Right lobe of liver (tissue), 6 donors: ENCODE results near the gene PCID2. TPM values are rescaled to one million over a fixed set of nuclear protein-coding genes. Genes with fewer than 3 reads are reported as not detected.
A peak's percentile ranks its signal among the peaks of the same experiment; 100 is the strongest.

Source experiments
- ATAC-seq, 4 donors: fragments of 200-7000 bp; cut with Tn5 transposase; one replicate each; pipeline ENCODE4 v1.9.1; 2020; ENCODE audit warnings: mild to moderate bottlenecking in 4 of 4, moderate library complexity in 4 of 4
- DNase-seq, 3 donors: peaks; one replicate each; pipeline ENCODE4 v3.0.0-alpha.2; 2020
- H3K27ac ChIP-seq, 3 donors: fragments of 200-600 bp; one replicate each; pipeline ENCODE4 v1.8.0; 2022
- H3K27me3 ChIP-seq, 2 donors: fragments of 200-600 bp; one replicate each; pipeline ENCODE4 v1.8.0; 2022
- H3K36me3 ChIP-seq, 4 donors: fragments of 200-600 bp; sonication (generic) in 1 of 4; one replicate each; pipeline versions ENCODE4 v1.5.1 to v1.8.0; 2017 to 2022; ENCODE audit warnings: control low read depth in 1 of 4
- H3K4me1 ChIP-seq, 4 donors: fragments of 200-600 bp; sonication (generic) in 1 of 4; one replicate each; pipeline versions ENCODE4 v1.5.1 to v1.8.0; 2017 to 2022; ENCODE audit warnings: control low read depth in 1 of 4
- H3K4me3 ChIP-seq, 3 donors: fragments of 200-600 bp; one replicate each; pipeline ENCODE4 v1.8.0; 2022
- H3K9me3 ChIP-seq, 4 donors: fragments of 200-600 bp; sonication (generic) in 1 of 4; one replicate each; pipeline versions ENCODE4 v1.5.1 to v1.8.0; 2017 to 2022; ENCODE audit warnings: control low read depth in 1 of 4
- POLR2A ChIP-seq: fragments of 450-650 bp; IDR thresholded peaks from one replicate; pipeline ENCODE4 v1.6.1; 2017; ENCODE audit warnings: antibody characterized with exemption, mild to moderate bottlenecking
- WGBS: methylation state at CpG from one replicate; pipeline ENCODE4 v1.1.6; 2018; ENCODE audit warnings: low coverage, low lambda C conversion rate; ENCODE audit not compliant: insufficient coverage; ENCODE audit errors: missing lambda C conversion rate; 5-methylcytosine and 5-hydroxymethylcytosine counted together
- intact Hi-C, 2 donors: fragments of 100-400 bp; cut with DNase I; formaldehyde crosslinking; loops; one replicate each; pipeline versions ENCODE4 v1.11.2 to v1.14.1; 2022
- total RNA-seq, 6 experiments: library from RNA; depleted of rRNA in 2 of 6; stranded (reverse); fragments of >200 nt in 2 of 6; fragmentation: NEBNext Ultra II Directional in 3 of 6; extraction: Animal tissue kit (Norgen Biotek cat#: 25700) in 3 of 6; gene quantifications; one replicate each; pipeline versions ENCODE4 v1.1.0 to v1.2.4, GENCODE V29; 2016 to 2023
- TF ChIP-seq, protein P1 (sequence below), 4 donors: fragments of 200-600 bp in 3 of 4; fragments of 450-650 bp in 1 of 4; IDR thresholded peaks; one replicate each; pipeline versions ENCODE4 v1.5.1 to v1.8.0; 2016 to 2022; ENCODE audit warnings: antibody characterized with exemption in 4 of 4, mild to moderate bottlenecking in 2 of 4
- donor health status: DM: no; HTN: yes; CAD: no.
- donor health status: DM: no; HTN: no; CAD: no.
- donor health status: DM: no; HTN: no; CAD: no.
- donor health status: DM: no; HTN: yes; CAD: no.
- donor health status: DM: no; HTN: yes; CAD: no.

PCID2 gene
- total RNA-seq, 6 experiments from 2014 or later = 15.1 to 24.9 (median 19.4) TPM

DNA sequence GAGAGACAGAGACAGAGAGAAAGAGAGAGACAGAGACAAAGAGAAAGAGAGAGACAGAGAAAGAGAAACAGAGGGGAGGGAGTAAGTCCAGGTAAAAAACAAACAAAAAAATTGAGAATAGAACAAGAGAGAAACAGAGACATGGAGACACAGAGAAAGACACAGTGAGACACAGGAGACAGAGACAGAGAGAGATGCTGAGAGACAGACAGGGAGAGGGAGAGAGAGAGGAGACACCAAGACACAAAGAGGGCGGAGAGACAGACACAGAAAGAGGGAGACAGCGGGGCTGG is 55.8 kb downstream of the PCID2 start:
- intact Hi-C loops = no loop called here
- TF ChIP-seq, protein P1, sequence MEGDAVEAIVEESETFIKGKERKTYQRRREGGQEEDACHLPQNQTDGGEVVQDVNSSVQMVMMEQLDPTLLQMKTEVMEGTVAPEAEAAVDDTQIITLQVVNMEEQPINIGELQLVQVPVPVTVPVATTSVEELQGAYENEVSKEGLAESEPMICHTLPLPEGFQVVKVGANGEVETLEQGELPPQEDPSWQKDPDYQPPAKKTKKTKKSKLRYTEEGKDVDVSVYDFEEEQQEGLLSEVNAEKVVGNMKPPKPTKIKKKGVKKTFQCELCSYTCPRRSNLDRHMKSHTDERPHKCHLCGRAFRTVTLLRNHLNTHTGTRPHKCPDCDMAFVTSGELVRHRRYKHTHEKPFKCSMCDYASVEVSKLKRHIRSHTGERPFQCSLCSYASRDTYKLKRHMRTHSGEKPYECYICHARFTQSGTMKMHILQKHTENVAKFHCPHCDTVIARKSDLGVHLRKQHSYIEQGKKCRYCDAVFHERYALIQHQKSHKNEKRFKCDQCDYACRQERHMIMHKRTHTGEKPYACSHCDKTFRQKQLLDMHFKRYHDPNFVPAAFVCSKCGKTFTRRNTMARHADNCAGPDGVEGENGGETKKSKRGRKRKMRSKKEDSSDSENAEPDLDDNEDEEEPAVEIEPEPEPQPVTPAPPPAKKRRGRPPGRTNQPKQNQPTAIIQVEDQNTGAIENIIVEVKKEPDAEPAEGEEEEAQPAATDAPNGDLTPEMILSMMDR (IDR thresholded peaks at IDR 0.05) = no peak
- TF ChIP-seq POLR2A = no peak
- WGBS = no CpG with 5 or more reads among the region's 2 CpGs

DNA sequence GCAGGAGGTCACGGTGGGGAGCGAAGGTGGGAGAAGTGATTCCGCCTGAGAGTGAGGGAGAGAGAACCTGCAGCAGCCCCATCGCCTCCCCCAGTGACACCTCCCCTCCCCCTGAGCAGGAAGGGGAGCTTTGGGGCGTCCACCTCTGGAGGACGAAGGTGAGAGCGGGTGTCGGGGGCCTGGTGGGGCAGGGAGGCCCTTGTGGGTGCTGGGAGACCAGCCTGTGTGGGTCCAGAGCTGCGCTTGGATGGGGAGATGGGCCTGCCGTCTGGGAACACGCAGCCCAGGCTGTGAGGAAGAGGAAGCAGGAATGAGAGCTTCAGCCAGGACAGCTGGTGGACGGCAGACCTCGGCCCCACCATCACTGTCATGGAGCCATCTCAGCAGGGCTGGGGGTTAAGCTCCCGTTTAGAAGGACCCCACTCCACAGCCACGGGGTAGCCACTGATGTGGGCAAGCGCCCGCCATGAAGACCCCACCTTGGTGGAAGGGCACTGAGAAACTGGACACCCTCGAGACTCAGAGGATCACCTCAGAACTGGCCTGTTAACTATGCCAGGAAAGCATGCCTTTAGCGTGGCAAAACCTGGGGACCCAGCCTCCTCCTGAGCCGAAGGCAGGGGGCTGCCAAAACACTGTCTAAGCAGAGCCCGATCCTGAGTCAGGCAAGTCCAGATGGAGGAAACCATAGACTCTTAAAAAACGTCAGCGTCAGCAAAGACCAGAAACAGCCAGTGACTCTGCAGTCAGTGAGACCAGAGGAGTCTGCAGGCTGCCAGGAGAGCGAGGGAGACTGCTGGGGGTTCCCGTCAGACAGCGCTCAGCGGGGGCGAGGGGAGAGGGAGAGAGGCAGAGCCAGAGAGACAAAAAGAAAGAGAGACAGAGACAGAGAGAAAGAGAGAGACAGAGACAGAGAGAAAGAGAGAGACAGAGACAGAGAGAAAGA is 56.5 kb downstream of the PCID2 start:
- Histone ChIP-seq H3K27me3 (no peaks in the 10 kb centered on the region), H3K27ac (peak overlapping the region; percentile 88 to 100 (median 99)), H3K4me3 (peak overlapping the region; percentile 50 to 61 (median 58)), H3K36me3 (no peaks in the 10 kb centered on the region), H3K9me3 (no peaks in the 10 kb centered on the region), H3K4me1 (peaks cover 0 to 19% (median 5%) of the 10 kb centered on the region in 4 donors)
- intact Hi-C loops = no loop called here
- TF ChIP-seq POLR2A = no peak
- TF ChIP-seq, protein P1 (IDR thresholded peaks at IDR 0.05) = no peak
- WGBS = 27% methylated on average over 18 of the region's 28 CpGs
- ATAC-seq (peak; percentile 7 to 28 (median 16)), DNase-seq (peak in 1 of 3 donors; percentile 60)

More for the DNA sequence above, 55.8 kb downstream of the PCID2 start:
- peaks cover 0 to 19% (median 5%) of the 10 kb centered on the region in 4 donors for H3K4me1 ChIP-seq
- ATAC-seq = peak in 3 of 4 donors; percentile 43 to 64 (median 56)
- peak overlapping the region; percentile 88 to 100 (median 99) for H3K27ac ChIP-seq
- no peak for DNase-seq
- H3K27me3 ChIP-seq = no peaks in the 10 kb centered on the region
- H3K36me3 ChIP-seq = no peaks in the 10 kb centered on the region
- H3K9me3 ChIP-seq = no peaks in the 10 kb centered on the region
- peak overlapping the region; percentile 50 to 61 (median 58) for H3K4me3 ChIP-seq

DNA sequence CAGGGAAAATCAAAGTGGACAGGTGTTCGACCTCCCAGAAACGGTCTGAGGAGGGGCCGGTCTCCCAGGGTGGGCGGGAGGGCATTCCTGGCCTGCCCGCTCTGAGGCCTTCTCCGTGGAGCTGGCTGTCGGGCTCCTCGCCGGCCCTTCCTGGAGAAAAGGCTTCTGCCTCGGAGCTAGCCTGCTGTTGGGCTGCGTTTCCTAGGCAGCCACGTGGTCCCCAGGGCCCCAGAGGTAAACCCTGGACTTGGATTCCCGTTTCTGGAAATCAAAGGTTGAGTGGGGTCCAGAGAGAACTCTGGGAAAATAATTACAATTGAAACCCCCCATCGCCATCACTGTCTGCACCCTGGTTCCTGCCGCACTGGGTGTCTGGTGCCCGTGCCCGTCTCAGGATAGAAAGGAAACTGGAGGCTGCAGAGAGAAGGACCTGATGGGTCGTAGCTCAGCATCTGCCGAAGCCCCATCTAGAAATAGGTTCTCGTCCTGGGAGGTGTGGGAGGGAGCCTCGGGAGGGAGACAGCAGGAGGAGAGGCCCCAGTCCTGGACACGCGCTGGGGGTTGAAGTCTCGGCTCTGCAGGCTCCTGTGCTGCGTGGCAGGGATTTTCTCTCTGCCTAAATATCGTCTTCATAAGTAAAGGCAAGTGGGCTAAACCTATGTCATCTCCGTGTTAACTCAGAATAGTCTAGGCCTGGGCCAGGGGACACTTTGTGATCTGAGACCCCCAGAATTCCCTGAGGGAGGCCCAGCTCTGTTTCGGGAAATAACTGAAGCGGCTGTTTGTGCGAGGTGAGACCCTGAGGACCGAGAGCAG is 57.7 kb downstream of the PCID2 start:
- Histone ChIP-seq H3K27ac (peak overlapping the region; percentile 84 to 100 (median 99)), H3K9me3 (no peaks in the 10 kb centered on the region), H3K4me1 (peaks cover 0 to 13% (median 5%) of the 10 kb centered on the region in 4 donors), H3K27me3 (no peaks in the 10 kb centered on the region), H3K4me3 (peak overlapping the region in 2 of 3 donors; percentile 31 to 41), H3K36me3 (no peaks in the 10 kb centered on the region)
- DNase-seq = no peak
- ATAC-seq = peak in 1 of 4 donors; percentile 25
- 72% methylated on average over 9 of the region's 31 CpGs for WGBS
- intact Hi-C loops = no loop called here
- TF ChIP-seq, protein P1 (IDR thresholded peaks at IDR 0.05) = no peak
- TF ChIP-seq POLR2A = no peak

DNA sequence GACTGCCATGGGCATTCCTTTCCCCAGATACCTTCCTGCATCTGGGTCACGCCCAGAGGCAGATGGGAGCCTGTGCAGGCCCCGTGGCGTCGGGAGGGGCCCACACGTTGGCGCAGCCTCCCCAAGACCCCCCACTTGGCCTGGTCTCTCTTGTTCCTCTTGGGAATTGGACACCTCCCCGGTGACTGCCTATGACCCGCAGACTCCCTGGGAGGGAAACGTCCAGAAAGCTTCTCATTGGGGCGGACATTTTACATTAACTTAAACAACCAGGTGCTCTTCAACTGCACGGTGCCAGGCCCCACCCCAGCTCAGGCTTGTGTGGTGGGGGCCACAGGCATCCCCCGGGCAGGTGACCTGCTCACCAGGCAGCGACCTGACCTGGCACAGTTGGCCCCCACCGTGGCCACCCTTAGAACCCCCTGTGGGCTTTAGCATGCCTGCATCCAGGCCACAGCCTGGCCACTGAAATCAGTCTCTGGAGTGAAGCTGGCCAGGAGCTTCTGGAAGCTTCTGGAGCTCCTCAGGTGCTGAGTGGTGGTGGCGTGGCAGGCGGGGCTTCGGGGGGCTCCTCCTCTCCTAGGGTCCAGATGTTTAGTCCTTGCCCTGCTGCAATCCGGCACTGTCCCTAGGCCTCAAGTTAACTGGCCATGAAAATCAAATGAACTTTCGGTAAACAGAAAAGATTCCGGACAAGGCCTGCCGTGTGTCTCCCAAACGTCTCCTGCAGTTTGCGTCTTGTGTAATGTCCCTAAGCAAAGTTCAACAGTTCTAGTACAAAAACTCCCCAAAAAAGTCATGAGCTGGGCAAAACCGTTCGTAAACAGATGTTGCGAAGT is 58.5 kb downstream of the PCID2 start:
- TF ChIP-seq, protein P1 (IDR thresholded peaks at IDR 0.05) = no peak
- TF ChIP-seq POLR2A = no peak
- Histone ChIP-seq H3K36me3 (peaks cover 0 to 4% (median 0%) of the 10 kb centered on the region in 4 donors), H3K4me1 (peaks cover 0 to 9% (median 5%) of the 10 kb centered on the region in 4 donors), H3K9me3 (no peaks in the 10 kb centered on the region), H3K27me3 (no peaks in the 10 kb centered on the region), H3K4me3 (peak overlapping the region in 1 of 3 donors; percentile 41), H3K27ac (peak overlapping the region; percentile 84 to 100 (median 99))
- peak; percentile 26 to 51 (median 45) for ATAC-seq
- WGBS = 43% methylated on average over 17 of the region's 26 CpGs
- intact Hi-C loops = no loop called here
- peak in 2 of 3 donors; percentile 78 to 88 for DNase-seq
